KMS-11 (cell line): Measurements from ENCODE around the gene APBA1.
A peak's percentile ranks its signal among the peaks of the same experiment; 100 is the strongest.

Experiments
- H2AFZ ChIP-seq: fragments of 200-600 bp; sonication (generic); 2 replicates; pipeline ENCODE4 v1.6.1; 2016; ENCODE audit warnings: antibody characterized with exemption, mixed run types, low read depth
- H3K27ac ChIP-seq: fragments of 200-600 bp; sonication (generic); 2 replicates; pipeline ENCODE4 v1.6.1; 2016; ENCODE audit warnings: mild to moderate bottlenecking, mixed run types
- H3K27me3 ChIP-seq: fragments of 200-600 bp; sonication (generic); 2 replicates; pipeline ENCODE4 v1.6.1; 2017; ENCODE audit warnings: mild to moderate bottlenecking, low read depth, mixed run types, moderate library complexity; ENCODE audit not compliant: insufficient read depth
- H3K36me3 ChIP-seq: fragments of 200-600 bp; sonication (generic); 2 replicates; pipeline ENCODE4 v1.6.1; 2017; ENCODE audit warnings: mild to moderate bottlenecking, mixed run types; ENCODE audit not compliant: insufficient read depth
- H3K4me1 ChIP-seq: fragments of 200-600 bp; sonication (generic); 2 replicates; pipeline ENCODE4 v1.6.1; 2016; ENCODE audit warnings: mild to moderate bottlenecking, low read depth, mixed run types; ENCODE audit not compliant: poor library complexity, severe bottlenecking
- H3K4me2 ChIP-seq: fragments of 200-600 bp; sonication (generic); 2 replicates; pipeline ENCODE4 v1.7.0; 2016; ENCODE audit warnings: mild to moderate bottlenecking, mixed run types
- H3K4me3 ChIP-seq: fragments of 200-600 bp; sonication (generic); IDR thresholded peaks from 2 replicates; pipeline ENCODE4 v1.6.1; 2017; ENCODE audit warnings: low read depth, low read length, mixed read lengths; ENCODE audit not compliant: insufficient read depth
- H3K79me2 ChIP-seq: fragments of 200-600 bp; sonication (generic); 2 replicates; pipeline ENCODE4 v1.6.1; 2016; ENCODE audit warnings: low read depth, mixed run types; ENCODE audit not compliant: insufficient read depth
- H3K9ac ChIP-seq: fragments of 200-600 bp; sonication (generic); 2 replicates; pipeline ENCODE4 v1.6.1; 2016; ENCODE audit warnings: mild to moderate bottlenecking, mixed run types
- H4K20me1 ChIP-seq: fragments of 200-600 bp; sonication (generic); 2 replicates; pipeline ENCODE4 v1.6.1; 2016; ENCODE audit warnings: mild to moderate bottlenecking, mixed run types; ENCODE audit not compliant: insufficient read depth
- CTCF ChIP-seq: fragments of 200-600 bp; sonication (generic); conservative IDR thresholded peaks from 2 replicates; pipeline ENCODE4 v1.6.1; 2017; ENCODE audit warnings: low read depth, mild to moderate bottlenecking, antibody characterized with exemption, low read length, moderate library complexity, mixed read lengths

The APBA1 gene

GRCh38 chr9:69476016-69476415 is 196.2 kb downstream of the APBA1 start:
- Histone ChIP-seq H3K9ac (peak overlapping the region; percentile 53; the same call in 1 of the 2 replicates), H3K27me3 (no peaks in the 10 kb centered on the region), H3K27ac (peak overlapping the region; percentile 94), H3K4me1 (peaks cover 57% of the 10 kb centered on the region), H3K36me3 (no peaks in the 10 kb centered on the region), H3K4me3 (no peak overlapping the region), H2AFZ (peak overlapping the region; percentile 86), H4K20me1 (no peaks in the 10 kb centered on the region), H3K79me2 (no peaks in the 10 kb centered on the region), H3K4me2 (peak overlapping the region; percentile 78)
- TF ChIP-seq CTCF = no peak

- Histone ChIP-seq H2AFZ (peak overlapping the region; percentile 86), H3K79me2 (no peaks in the 10 kb centered on the region), H3K27me3 (no peaks in the 10 kb centered on the region), H3K9ac (peak overlapping the region; percentile 53; the same call in 1 of the 2 replicates), H3K4me2 (peak overlapping the region; percentile 78), H3K4me3 (no peak overlapping the region), H3K36me3 (no peaks in the 10 kb centered on the region), H4K20me1 (no peaks in the 10 kb centered on the region), H3K4me1 (peaks cover 57% of the 10 kb centered on the region), H3K27ac (peak overlapping the region; percentile 94)
- TF ChIP-seq CTCF = no peak
Measured at GRCh38 chr9:69474821-69475220, 197.3 kb downstream of the APBA1 start.

DNA sequence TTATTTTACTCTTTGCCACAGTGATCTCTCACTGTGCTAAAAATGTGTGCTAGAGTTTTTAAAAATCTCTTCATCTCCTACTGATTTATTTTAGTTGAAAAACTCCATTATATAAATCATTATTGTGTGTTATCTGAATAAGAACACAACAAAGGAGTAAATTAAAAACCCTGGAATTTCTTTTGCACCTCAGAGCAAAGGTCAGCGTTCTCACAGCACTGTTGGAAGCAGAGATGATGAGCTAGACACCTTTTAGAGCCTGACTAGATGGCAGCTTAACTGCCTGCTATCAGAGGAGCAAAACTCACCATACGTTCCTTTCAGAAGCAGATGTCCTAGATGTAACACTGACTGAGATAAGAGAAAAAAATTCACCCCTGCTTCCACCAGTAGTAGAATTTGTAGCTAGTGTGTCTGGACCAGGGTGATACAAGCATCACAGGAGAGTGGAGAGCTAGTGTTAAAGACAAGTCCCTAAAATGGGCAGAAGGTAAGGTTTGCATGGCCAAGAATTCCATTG is 200.0 kb downstream of the APBA1 start:
- H3K36me3 ChIP-seq = no peaks in the 10 kb centered on the region

DNA sequence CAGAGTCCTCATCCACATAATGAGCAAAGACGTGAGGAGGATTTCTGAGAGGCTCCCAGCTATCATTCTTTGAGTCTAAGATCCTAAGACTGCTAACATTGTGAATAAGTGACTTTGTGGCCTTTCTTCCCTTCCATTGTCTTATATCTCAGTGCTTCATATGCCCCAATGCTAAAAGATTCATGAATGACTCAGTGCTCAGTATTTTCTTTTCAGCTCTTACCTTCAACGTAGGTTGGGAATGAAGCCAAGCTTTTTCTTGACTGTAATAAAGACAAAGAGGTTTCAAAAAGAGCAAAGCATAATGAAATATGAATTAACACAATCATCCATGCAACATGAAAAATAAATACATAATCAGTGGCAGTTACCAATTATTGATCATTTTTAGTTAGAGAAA is 200.7 kb downstream of the APBA1 start:
- no peak overlapping the region for H2AFZ ChIP-seq
- no peak overlapping the region for H3K9ac ChIP-seq
- no peaks in the 10 kb centered on the region for H3K79me2 ChIP-seq
- no peak for TF ChIP-seq CTCF
- H3K27ac ChIP-seq = no peak overlapping the region
- peaks cover 51% of the 10 kb centered on the region for H3K4me1 ChIP-seq
- H3K36me3 ChIP-seq = no peaks in the 10 kb centered on the region
- H3K4me3 ChIP-seq = no peak overlapping the region
- no peaks in the 10 kb centered on the region for H4K20me1 ChIP-seq
- H3K4me2 ChIP-seq = no peak overlapping the region
- H3K27me3 ChIP-seq = no peaks in the 10 kb centered on the region

More for the DNA sequence above, 200.0 kb downstream of the APBA1 start:
- Histone ChIP-seq H3K4me2 (no peak overlapping the region), H3K27ac (no peak overlapping the region), H3K27me3 (no peaks in the 10 kb centered on the region), H2AFZ (no peak overlapping the region), H3K79me2 (no peaks in the 10 kb centered on the region), H3K9ac (no peak overlapping the region), H3K4me3 (no peak overlapping the region), H3K4me1 (peaks cover 57% of the 10 kb centered on the region), H4K20me1 (no peaks in the 10 kb centered on the region)
- no peak for TF ChIP-seq CTCF
